Mesenchymal stem cell (in vitro differentiated cells and primary cell): ENCODE measurements around the gene BTBD10.

Experiments
- DNase-seq: peaks from one replicate; pipeline ENCODE4 v3.0.0-alpha.2; 2013
- H2AFZ ChIP-seq: one replicate; pipeline ENCODE4 v1.6.1; 2013; ENCODE audit warnings: low read depth, mild to moderate bottlenecking, control low read depth, inconsistent platforms, low read length, moderate library complexity
- H2AK5ac ChIP-seq: 2 replicates; pipeline ENCODE4 v1.6.1; 2013; ENCODE audit warnings: low read length, moderate library complexity, mild to moderate bottlenecking, inconsistent platforms; ENCODE audit not compliant: severe bottlenecking
- H2BK120ac ChIP-seq: one replicate; pipeline ENCODE4 v1.6.1; 2013; ENCODE audit warnings: low read depth, mild to moderate bottlenecking, inconsistent platforms, low read length, moderate library complexity
- H2BK12ac ChIP-seq, 2 experiments: one replicate each; pipeline ENCODE4 v1.6.1; 2013; ENCODE audit warnings: inconsistent platforms in 2 of 2, low read length in 2 of 2, mild to moderate bottlenecking in 2 of 2, moderate library complexity in 2 of 2, control low read depth in 1 of 2
- H2BK15ac ChIP-seq: one replicate; pipeline ENCODE4 v1.6.1; 2013; ENCODE audit warnings: mild to moderate bottlenecking, low read depth, inconsistent platforms; ENCODE audit not compliant: poor library complexity, severe bottlenecking
- H2BK5ac ChIP-seq: 2 replicates; pipeline ENCODE4 v1.6.1; 2013; ENCODE audit warnings: low read depth, mild to moderate bottlenecking, low read length, control low read depth, inconsistent platforms; ENCODE audit not compliant: poor library complexity, severe bottlenecking
- H3K14ac ChIP-seq, 2 experiments: one replicate each; pipeline ENCODE4 v1.6.1; 2013; ENCODE audit warnings: inconsistent platforms in 2 of 2, low read length in 2 of 2, control low read depth in 1 of 2, mild to moderate bottlenecking in 1 of 2, moderate library complexity in 1 of 2
- H3K18ac ChIP-seq, 2 experiments: one replicate each; pipeline ENCODE4 v1.6.1; 2013; ENCODE audit warnings: inconsistent platforms in 2 of 2, low read length in 2 of 2, control low read depth in 1 of 2, low read depth in 1 of 2, mild to moderate bottlenecking in 1 of 2
- H3K23ac ChIP-seq, 2 experiments: one replicate each; pipeline ENCODE4 v1.6.1; 2013; ENCODE audit warnings: inconsistent platforms in 2 of 2, low read length in 2 of 2, mild to moderate bottlenecking in 2 of 2, moderate library complexity in 2 of 2, control low read depth in 1 of 2
- H3K27ac ChIP-seq: 2 replicates; pipeline ENCODE4 v1.5.1; 2013; ENCODE audit warnings: mild to moderate bottlenecking, moderate library complexity, low read length, control low read depth, inconsistent platforms; ENCODE audit not compliant: poor library complexity, severe bottlenecking
- H3K27me3 ChIP-seq, 2 experiments: 2 replicates each; pipeline versions ENCODE4 v1.6.1 to v1.7.0; 2013; ENCODE audit warnings: low read length in 2 of 2, mild to moderate bottlenecking in 2 of 2, moderate library complexity in 2 of 2, control low read depth in 1 of 2, inconsistent platforms in 1 of 2; ENCODE audit not compliant: control insufficient read depth in 1 of 2, insufficient read depth in 1 of 2
- H3K36me3 ChIP-seq, 2 experiments: 2 replicates each; pipeline versions ENCODE4 v1.6.1 to v1.7.0; 2013; ENCODE audit warnings: low read length in 2 of 2, control low read depth in 1 of 2, inconsistent platforms in 1 of 2, low read depth in 1 of 2, mild to moderate bottlenecking in 1 of 2; ENCODE audit not compliant: insufficient read depth in 2 of 2, control insufficient read depth in 1 of 2
- H3K4ac ChIP-seq, 2 experiments: one replicate each; pipeline ENCODE4 v1.6.1; 2013; ENCODE audit warnings: inconsistent platforms in 2 of 2, low read length in 2 of 2, mild to moderate bottlenecking in 2 of 2, moderate library complexity in 2 of 2, control low read depth in 1 of 2, low read depth in 1 of 2
- H3K4me1 ChIP-seq: 2 replicates; pipeline ENCODE4 v1.6.1; 2013; ENCODE audit warnings: low read depth, low read length, control low read depth; ENCODE audit not compliant: control insufficient read depth, insufficient read depth
- H3K4me2 ChIP-seq: 2 replicates; pipeline ENCODE4 v1.6.1; 2013; ENCODE audit warnings: low read length, mild to moderate bottlenecking, inconsistent platforms; ENCODE audit not compliant: poor library complexity, severe bottlenecking
- H3K4me3 ChIP-seq, 2 experiments: 2 replicates each; pipeline versions ENCODE4 v1.5.1 to v1.7.0; 2013; ENCODE audit warnings: low read length in 2 of 2, mild to moderate bottlenecking in 2 of 2, control low read depth in 1 of 2, low read depth in 1 of 2; ENCODE audit not compliant: insufficient read depth in 1 of 2
- H3K79me1 ChIP-seq: replicated peaks from 2 replicates; pipeline ENCODE4 v1.6.1; 2013; ENCODE audit warnings: mild to moderate bottlenecking, control low read depth, low read length, inconsistent platforms; ENCODE audit not compliant: poor library complexity, severe bottlenecking
- H3K9ac ChIP-seq: 2 replicates; pipeline ENCODE4 v1.7.0; 2013; ENCODE audit warnings: mild to moderate bottlenecking, low read length, moderate library complexity
- H3K9me3 ChIP-seq: 2 replicates; pipeline ENCODE4 v1.7.0; 2013; ENCODE audit warnings: mild to moderate bottlenecking, low read length; ENCODE audit not compliant: control insufficient read depth
- H4K8ac ChIP-seq: one replicate; pipeline ENCODE4 v1.6.1; 2013; ENCODE audit warnings: inconsistent platforms, mild to moderate bottlenecking, low read length, moderate library complexity
- H4K91ac ChIP-seq: one replicate; pipeline ENCODE4 v1.6.1; 2013; ENCODE audit warnings: mild to moderate bottlenecking, low read length, inconsistent platforms
- WGBS: methylation state at CpG from one replicate; pipeline ENCODE4 v1.1.7; 2013; ENCODE audit warnings: mixed read lengths; 5-methylcytosine and 5-hydroxymethylcytosine counted together

The BTBD10 gene

GRCh38 chr11:13378316-13378715, 84.7 kb downstream of the BTBD10 start:
- no peak overlapping the region for H2AFZ ChIP-seq
- no peak overlapping the region for H2BK12ac ChIP-seq
- H3K4ac ChIP-seq: no peak overlapping the region
- no peak overlapping the region for H2AK5ac ChIP-seq
- no peak overlapping the region for H3K9ac ChIP-seq
- H3K4me3 ChIP-seq: no peak overlapping the region
- H2BK5ac ChIP-seq: no peak overlapping the region
- no peak for DNase-seq
- no peak overlapping the region for H2BK15ac ChIP-seq
- no peaks in the 10 kb centered on the region for H3K4me1 ChIP-seq
- H3K27ac ChIP-seq: no peak overlapping the region
- no peak overlapping the region for H3K23ac ChIP-seq
- no peak overlapping the region for H4K91ac ChIP-seq
- H3K79me1 ChIP-seq: no peaks in the 10 kb centered on the region
- H3K14ac ChIP-seq: no peak overlapping the region
- no peak overlapping the region for H3K18ac ChIP-seq
- peaks cover 26 to 99% of the 10 kb centered on the region in 2 experiments for H3K36me3 ChIP-seq
- no peak overlapping the region for H4K8ac ChIP-seq
- no peaks in the 10 kb centered on the region for H3K9me3 ChIP-seq
- H3K4me2 ChIP-seq: no peak overlapping the region
- H2BK120ac ChIP-seq: no peak overlapping the region
- no peaks in the 10 kb centered on the region for H3K27me3 ChIP-seq
- WGBS: 100% methylated on average over 2 of the region's 2 CpGs

- Histone ChIP-seq H4K91ac (no peak overlapping the region), H3K18ac (no peak overlapping the region), H3K4me2 (no peak overlapping the region), H2AK5ac (no peak overlapping the region), H3K27ac (no peak overlapping the region), H3K9ac (no peak overlapping the region), H2BK12ac (no peak overlapping the region), H3K4ac (no peak overlapping the region), H2BK15ac (no peak overlapping the region), H3K27me3 (no peaks in the 10 kb centered on the region), H2AFZ (no peak overlapping the region), H3K9me3 (no peaks in the 10 kb centered on the region), H3K4me1 (no peaks in the 10 kb centered on the region), H2BK5ac (no peak overlapping the region), H3K36me3 (peaks cover 33 to 99% of the 10 kb centered on the region in 2 experiments), H3K4me3 (no peak overlapping the region), H3K23ac (no peak overlapping the region), H3K14ac (no peak overlapping the region), H3K79me1 (no peaks in the 10 kb centered on the region), H2BK120ac (no peak overlapping the region), H4K8ac (no peak overlapping the region)
- WGBS: 97% methylated on average over 8 of the region's 8 CpGs
- DNase-seq: no peak
These were observed 86.2 kb downstream of the BTBD10 start for GRCh38 chr11:13376838-13377237.

- Histone ChIP-seq H2BK120ac (no peak overlapping the region), H2BK12ac (no peak overlapping the region), H3K27ac (no peak overlapping the region), H4K8ac (no peak overlapping the region), H3K4me3 (no peak overlapping the region), H3K4ac (no peak overlapping the region), H2AFZ (no peak overlapping the region), H3K18ac (no peak overlapping the region), H2AK5ac (no peak overlapping the region), H3K9ac (no peak overlapping the region), H3K14ac (no peak overlapping the region), H3K4me1 (no peaks in the 10 kb centered on the region), H2BK5ac (no peak overlapping the region), H3K4me2 (no peak overlapping the region), H3K27me3 (no peaks in the 10 kb centered on the region), H4K91ac (no peak overlapping the region), H3K36me3 (peaks cover 33 to 99% of the 10 kb centered on the region in 2 experiments), H3K79me1 (no peaks in the 10 kb centered on the region), H3K9me3 (no peaks in the 10 kb centered on the region), H3K23ac (no peak overlapping the region), H2BK15ac (no peak overlapping the region)
- 82% methylated on average over 5 of the region's 5 CpGs for WGBS
- no peak for DNase-seq
These were observed 86.6 kb downstream of the BTBD10 start for GRCh38 chr11:13376402-13376801.

- Histone ChIP-seq H3K9ac (no peak overlapping the region), H3K79me1 (no peaks in the 10 kb centered on the region), H3K4me2 (no peak overlapping the region), H2BK120ac (no peak overlapping the region), H2BK15ac (no peak overlapping the region), H2BK12ac (no peak overlapping the region), H2BK5ac (no peak overlapping the region), H2AK5ac (no peak overlapping the region), H2AFZ (no peak overlapping the region), H3K4ac (no peak overlapping the region), H3K14ac (no peak overlapping the region), H3K36me3 (peaks cover 30 to 99% of the 10 kb centered on the region in 2 experiments), H3K27ac (no peak overlapping the region), H3K18ac (no peak overlapping the region), H4K91ac (peak overlapping the region; percentile 2), H3K23ac (no peak overlapping the region), H3K27me3 (no peaks in the 10 kb centered on the region), H3K4me1 (no peaks in the 10 kb centered on the region), H3K9me3 (no peaks in the 10 kb centered on the region), H3K4me3 (no peak overlapping the region), H4K8ac (no peak overlapping the region)
- DNase-seq: no peak
These were observed 87.2 kb downstream of the BTBD10 start for GRCh38 chr11:13375798-13376197.
